HEK293 (cell line): ENCODE measurements around the gene CERKL.

ENCODE experiments used
- CTCF ChIA-PET: fragments of 350-600 bp; formaldehyde crosslinking; extraction: SDS; loops from one replicate; lab custom pipeline; 2021; ENCODE audit warnings: antibody characterized with exemption; lab: Yijun Ruan, JAX
- POLR2A ChIA-PET: fragments of 300-600 bp; formaldehyde crosslinking; extraction: SDS; loops from one replicate; lab custom pipeline; 2020; ENCODE audit warnings: antibody characterized with exemption, inconsistent platforms; lab: Yijun Ruan, JAX
- H3K27ac ChIP-seq: fragments of 200-500 bp; sonication (Bioruptor generic); 2 replicates; pipeline ENCODE4 v1.5.1; 2014; ENCODE audit warnings: low read depth, low read length, control low read depth, inconsistent platforms; ENCODE audit errors: extremely low read depth
- H3K36me3 ChIP-seq, 2 experiments: fragments of 200-500 bp in 1 of 2; sonication (Bioruptor generic) in 1 of 2; 1 replicate in 1 of 2; 2 replicates in 1 of 2; pipeline ENCODE4 v1.5.1; 2014 to 2017; ENCODE audit warnings: inconsistent platforms in 2 of 2, low read length in 2 of 2; ENCODE audit not compliant: control insufficient read depth in 2 of 2, insufficient read depth in 1 of 2
- H3K4me1 ChIP-seq: fragments of 200-500 bp; sonication (Bioruptor generic); 2 replicates; pipeline ENCODE4 v1.5.1; 2014; ENCODE audit warnings: mild to moderate bottlenecking, low read length, inconsistent platforms; ENCODE audit not compliant: control insufficient read depth, insufficient read depth
- H3K4me3 ChIP-seq: 2 replicates; pipeline ENCODE4 v1.5.1; 2011; ENCODE audit warnings: low read depth, mild to moderate bottlenecking, control low read depth, low read length, moderate library complexity
- H3K9me3 ChIP-seq: fragments of 200-500 bp; sonication (Bioruptor generic); 2 replicates; pipeline ENCODE4 v1.5.1; 2014; ENCODE audit warnings: low read depth, low read length, inconsistent platforms; ENCODE audit not compliant: control insufficient read depth, insufficient read depth
- KLF7 ChIP-seq: fragments of 450-650 bp; formaldehyde crosslinking; IDR thresholded peaks from 2 replicates; pipeline ENCODE4 v1.5.1; 2016; ENCODE audit warnings: missing biosample characterization, missing genetic modification characterization, borderline replicate concordance
- MYNN ChIP-seq: fragments of 450-650 bp; formaldehyde crosslinking; IDR thresholded peaks from 2 replicates; pipeline ENCODE4 v1.5.1; 2016; ENCODE audit warnings: missing biosample characterization, missing genetic modification characterization, borderline replicate concordance
- ZBTB1 ChIP-seq: fragments of 450-650 bp; formaldehyde crosslinking; IDR thresholded peaks from 2 replicates; pipeline ENCODE4 v1.5.1; 2016; ENCODE audit warnings: missing biosample characterization, missing genetic modification characterization
- ZBTB21 ChIP-seq: fragments of 450-650 bp; formaldehyde crosslinking; IDR thresholded peaks from 2 replicates; pipeline ENCODE4 v1.5.1; 2017; ENCODE audit warnings: missing biosample characterization, missing genetic modification characterization
- ZEB2 ChIP-seq: fragments of 450-650 bp; formaldehyde crosslinking; IDR thresholded peaks from 2 replicates; pipeline ENCODE4 v1.5.1; 2016; ENCODE audit warnings: missing biosample characterization, missing genetic modification characterization
- ZFHX2 ChIP-seq: fragments of 450-650 bp; formaldehyde crosslinking; conservative IDR thresholded peaks from 2 replicates; pipeline ENCODE4 v1.5.1; 2016; ENCODE audit warnings: missing biosample characterization, missing genetic modification characterization
- ZNF248 ChIP-seq: fragments of 450-650 bp; formaldehyde crosslinking; IDR thresholded peaks from 2 replicates; pipeline ENCODE4 v1.5.1; 2017; ENCODE audit warnings: missing biosample characterization, missing genetic modification characterization
- ZNF292 ChIP-seq: fragments of 450-650 bp; formaldehyde crosslinking; IDR thresholded peaks from 2 replicates; pipeline ENCODE4 v1.5.1; 2016; ENCODE audit warnings: low read depth, missing biosample characterization, missing genetic modification characterization, borderline replicate concordance
- ZNF341 ChIP-seq: fragments of 450-650 bp; formaldehyde crosslinking; IDR thresholded peaks from 2 replicates; pipeline ENCODE4; 2016; ENCODE audit warnings: low read depth, missing biosample characterization, missing genetic modification characterization
- ZNF501 ChIP-seq: fragments of 450-650 bp; formaldehyde crosslinking; IDR thresholded peaks from 2 replicates; pipeline ENCODE4 v1.5.1; 2016; ENCODE audit warnings: missing biosample characterization, missing genetic modification characterization
- ZNF549 ChIP-seq: fragments of 450-650 bp; IDR thresholded peaks from 2 replicates; pipeline ENCODE4 v1.5.1; 2018; ENCODE audit warnings: missing biosample characterization, missing genetic modification characterization, mild to moderate bottlenecking, inconsistent platforms, moderate library complexity
- ZNF670 ChIP-seq: fragments of 450-650 bp; formaldehyde crosslinking; IDR thresholded peaks from 2 replicates; pipeline ENCODE4 v1.5.1; 2016; ENCODE audit warnings: missing biosample characterization, missing genetic modification characterization, low read depth
- ZNF701 ChIP-seq: fragments of 450-650 bp; formaldehyde crosslinking; IDR thresholded peaks from 2 replicates; pipeline ENCODE4 v1.5.1; 2016; ENCODE audit warnings: missing biosample characterization, missing genetic modification characterization
- ZNF837 ChIP-seq: fragments of 450-650 bp; formaldehyde crosslinking; IDR thresholded peaks from 2 replicates; pipeline ENCODE4 v1.5.1; 2016; ENCODE audit warnings: missing biosample characterization, missing genetic modification characterization
- ZNF843 ChIP-seq: fragments of 450-650 bp; formaldehyde crosslinking; IDR thresholded peaks from 2 replicates; pipeline ENCODE4 v1.5.1; 2016; ENCODE audit warnings: missing biosample characterization, missing genetic modification characterization
- TF ChIP-seq, protein P1 (sequence below): fragments of 450-650 bp; formaldehyde crosslinking; IDR thresholded peaks from 2 replicates; pipeline ENCODE4 v1.5.1; 2016; ENCODE audit warnings: missing biosample characterization, missing genetic modification characterization
- TF ChIP-seq, protein P2 (sequence below): fragments of 450-650 bp; formaldehyde crosslinking; IDR thresholded peaks from 2 replicates; pipeline ENCODE4; 2016; ENCODE audit warnings: missing biosample characterization, missing genetic modification characterization
- TF ChIP-seq, protein P3 (sequence below): fragments of 450-650 bp; formaldehyde crosslinking; IDR thresholded peaks from 2 replicates; pipeline ENCODE4 v1.5.1; 2016; ENCODE audit warnings: missing biosample characterization, missing genetic modification characterization
- TF ChIP-seq, protein P4 (sequence below): fragments of 450-650 bp; IDR thresholded peaks from 2 replicates; pipeline ENCODE4 v1.5.1; 2018; ENCODE audit warnings: missing biosample characterization, missing genetic modification characterization
- TF ChIP-seq, protein P5 (sequence below): fragments of 450-650 bp; formaldehyde crosslinking; IDR thresholded peaks from 2 replicates; pipeline ENCODE4 v1.5.1; 2016; ENCODE audit warnings: missing biosample characterization, missing genetic modification characterization

The CERKL gene

DNA sequence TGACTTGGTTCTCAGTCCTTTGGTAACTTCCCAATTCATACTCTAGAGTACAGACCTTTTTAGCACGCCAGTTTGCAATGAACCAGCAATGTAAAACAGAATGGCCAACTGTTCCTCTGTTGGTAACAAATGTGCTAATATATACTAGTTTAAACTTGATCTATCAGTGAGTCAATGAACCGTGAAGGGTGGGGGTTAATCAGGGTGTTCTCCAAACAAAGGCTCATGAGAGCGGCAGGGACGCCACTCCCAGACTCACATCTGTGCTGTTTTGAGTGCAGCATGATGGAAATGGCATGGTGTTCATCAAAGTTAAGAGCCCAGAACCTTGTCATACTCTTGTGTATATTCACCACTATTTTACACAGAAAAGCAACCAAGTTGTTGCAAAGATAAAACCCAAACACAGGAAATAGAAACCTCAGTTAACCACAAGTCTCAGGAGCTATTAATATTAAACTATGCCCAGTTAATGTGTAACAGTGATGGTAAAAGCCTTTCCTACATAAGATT, 70.3 kb downstream of the CERKL start (continued):
- TF ChIP-seq, protein P1, sequence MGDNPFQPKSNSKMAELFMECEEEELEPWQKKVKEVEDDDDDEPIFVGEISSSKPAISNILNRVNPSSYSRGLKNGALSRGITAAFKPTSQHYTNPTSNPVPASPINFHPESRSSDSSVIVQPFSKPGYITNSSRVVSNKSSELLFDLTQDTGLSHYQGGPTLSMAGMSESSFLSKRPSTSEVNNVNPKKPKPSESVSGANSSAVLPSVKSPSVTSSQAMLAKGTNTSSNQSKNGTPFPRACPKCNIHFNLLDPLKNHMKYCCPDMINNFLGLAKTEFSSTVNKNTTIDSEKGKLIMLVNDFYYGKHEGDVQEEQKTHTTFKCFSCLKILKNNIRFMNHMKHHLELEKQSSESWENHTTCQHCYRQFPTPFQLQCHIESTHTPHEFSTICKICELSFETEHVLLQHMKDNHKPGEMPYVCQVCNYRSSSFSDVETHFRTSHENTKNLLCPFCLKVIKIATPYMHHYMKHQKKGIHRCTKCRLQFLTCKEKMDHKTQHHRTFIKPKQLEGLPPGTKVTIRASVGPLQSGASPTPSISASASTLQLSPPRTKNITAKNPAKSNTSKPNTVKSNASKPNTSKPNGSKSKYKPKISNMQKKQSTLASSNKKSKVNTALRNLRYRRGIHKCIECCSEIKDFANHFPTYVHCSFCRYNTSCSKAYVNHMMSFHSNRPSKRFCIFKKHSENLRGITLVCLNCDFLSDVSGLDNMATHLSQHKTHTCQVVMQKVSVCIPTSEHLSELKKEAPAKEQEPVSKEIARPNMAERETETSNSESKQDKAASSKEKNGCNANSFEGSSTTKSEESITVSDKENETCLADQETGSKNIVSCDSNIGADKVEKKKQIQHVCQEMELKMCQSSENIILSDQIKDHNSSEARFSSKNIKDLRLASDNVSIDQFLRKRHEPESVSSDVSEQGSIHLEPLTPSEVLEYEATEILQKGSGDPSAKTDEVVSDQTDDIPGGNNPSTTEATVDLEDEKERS = no peak
- TF ChIP-seq ZNF670 (tag by site-specific recombination) (no peak), ZNF549 (no peak), ZNF341 (tag by site-specific recombination) (no peak), ZNF292 (no peak), ZFHX2 (tag by site-specific recombination) (no peak), KLF7 (tag by site-specific recombination) (no peak)
- TF ChIP-seq, protein P2, sequence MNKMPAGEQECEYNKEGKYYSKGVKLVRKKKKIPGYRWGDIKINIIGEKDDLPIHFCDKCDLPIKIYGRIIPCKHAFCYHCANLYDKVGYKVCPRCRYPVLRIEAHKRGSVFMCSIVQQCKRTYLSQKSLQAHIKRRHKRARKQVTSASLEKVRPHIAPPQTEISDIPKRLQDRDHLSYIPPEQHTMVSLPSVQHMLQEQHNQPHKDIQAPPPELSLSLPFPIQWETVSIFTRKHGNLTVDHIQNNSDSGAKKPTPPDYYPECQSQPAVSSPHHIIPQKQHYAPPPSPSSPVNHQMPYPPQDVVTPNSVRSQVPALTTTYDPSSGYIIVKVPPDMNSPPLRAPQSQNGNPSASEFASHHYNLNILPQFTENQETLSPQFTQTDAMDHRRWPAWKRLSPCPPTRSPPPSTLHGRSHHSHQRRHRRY (tag by site-specific recombination) = no peak
- TF ChIP-seq, protein P3, sequence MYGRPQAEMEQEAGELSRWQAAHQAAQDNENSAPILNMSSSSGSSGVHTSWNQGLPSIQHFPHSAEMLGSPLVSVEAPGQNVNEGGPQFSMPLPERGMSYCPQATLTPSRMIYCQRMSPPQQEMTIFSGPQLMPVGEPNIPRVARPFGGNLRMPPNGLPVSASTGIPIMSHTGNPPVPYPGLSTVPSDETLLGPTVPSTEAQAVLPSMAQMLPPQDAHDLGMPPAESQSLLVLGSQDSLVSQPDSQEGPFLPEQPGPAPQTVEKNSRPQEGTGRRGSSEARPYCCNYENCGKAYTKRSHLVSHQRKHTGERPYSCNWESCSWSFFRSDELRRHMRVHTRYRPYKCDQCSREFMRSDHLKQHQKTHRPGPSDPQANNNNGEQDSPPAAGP (tag by site-specific recombination) = no peak

DNA sequence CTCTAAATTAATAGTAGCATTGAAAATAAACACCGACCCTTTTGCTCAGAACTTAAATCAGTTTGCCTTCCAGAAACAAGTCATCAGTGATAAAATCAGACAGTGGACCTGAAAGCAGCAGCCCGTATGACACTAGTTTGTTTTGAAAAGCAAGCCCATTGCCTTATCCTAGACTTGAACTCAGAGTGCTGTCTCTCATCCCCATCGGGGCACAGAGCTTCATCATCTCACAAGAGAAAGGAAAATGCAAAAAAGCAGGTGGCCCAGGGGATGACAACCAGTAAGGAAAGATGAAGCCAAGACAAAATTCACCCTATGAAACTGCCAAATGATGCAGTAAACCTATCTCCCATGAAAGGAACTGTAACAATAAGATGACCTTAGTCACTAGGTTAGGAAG, 71.2 kb downstream of the CERKL start:
- H3K9me3 ChIP-seq = no peaks in the 10 kb centered on the region
- CTCF ChIA-PET = interaction anchor here (0.7 to 1.6 kb wide), 2 partner anchors 12 to 98 kb away, joined by 4 to 8 read pairs; no protein-coding TSS in a partner anchor
- H3K36me3 ChIP-seq = no peaks in the 10 kb centered on the region
- TF ChIP-seq ZEB2 = no peak
- no peak for TF ChIP-seq ZNF701 (tag by site-specific recombination)
- TF ChIP-seq ZBTB21 (tag by site-specific recombination) = no peak
- no peak for TF ChIP-seq ZNF501 (tag by site-specific recombination)
- TF ChIP-seq, protein P4, sequence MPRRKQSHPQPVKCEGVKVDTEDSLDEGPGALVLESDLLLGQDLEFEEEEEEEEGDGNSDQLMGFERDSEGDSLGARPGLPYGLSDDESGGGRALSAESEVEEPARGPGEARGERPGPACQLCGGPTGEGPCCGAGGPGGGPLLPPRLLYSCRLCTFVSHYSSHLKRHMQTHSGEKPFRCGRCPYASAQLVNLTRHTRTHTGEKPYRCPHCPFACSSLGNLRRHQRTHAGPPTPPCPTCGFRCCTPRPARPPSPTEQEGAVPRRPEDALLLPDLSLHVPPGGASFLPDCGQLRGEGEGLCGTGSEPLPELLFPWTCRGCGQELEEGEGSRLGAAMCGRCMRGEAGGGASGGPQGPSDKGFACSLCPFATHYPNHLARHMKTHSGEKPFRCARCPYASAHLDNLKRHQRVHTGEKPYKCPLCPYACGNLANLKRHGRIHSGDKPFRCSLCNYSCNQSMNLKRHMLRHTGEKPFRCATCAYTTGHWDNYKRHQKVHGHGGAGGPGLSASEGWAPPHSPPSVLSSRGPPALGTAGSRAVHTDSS (tag by site-specific recombination) = no peak
- no peak for TF ChIP-seq ZNF843 (tag by site-specific recombination)
- no peak for TF ChIP-seq ZNF248 (tag by site-specific recombination)
- no peak for TF ChIP-seq ZBTB1 (tag by site-specific recombination)
- TF ChIP-seq MYNN (tag by site-specific recombination) = no peak
- TF ChIP-seq, protein P5, sequence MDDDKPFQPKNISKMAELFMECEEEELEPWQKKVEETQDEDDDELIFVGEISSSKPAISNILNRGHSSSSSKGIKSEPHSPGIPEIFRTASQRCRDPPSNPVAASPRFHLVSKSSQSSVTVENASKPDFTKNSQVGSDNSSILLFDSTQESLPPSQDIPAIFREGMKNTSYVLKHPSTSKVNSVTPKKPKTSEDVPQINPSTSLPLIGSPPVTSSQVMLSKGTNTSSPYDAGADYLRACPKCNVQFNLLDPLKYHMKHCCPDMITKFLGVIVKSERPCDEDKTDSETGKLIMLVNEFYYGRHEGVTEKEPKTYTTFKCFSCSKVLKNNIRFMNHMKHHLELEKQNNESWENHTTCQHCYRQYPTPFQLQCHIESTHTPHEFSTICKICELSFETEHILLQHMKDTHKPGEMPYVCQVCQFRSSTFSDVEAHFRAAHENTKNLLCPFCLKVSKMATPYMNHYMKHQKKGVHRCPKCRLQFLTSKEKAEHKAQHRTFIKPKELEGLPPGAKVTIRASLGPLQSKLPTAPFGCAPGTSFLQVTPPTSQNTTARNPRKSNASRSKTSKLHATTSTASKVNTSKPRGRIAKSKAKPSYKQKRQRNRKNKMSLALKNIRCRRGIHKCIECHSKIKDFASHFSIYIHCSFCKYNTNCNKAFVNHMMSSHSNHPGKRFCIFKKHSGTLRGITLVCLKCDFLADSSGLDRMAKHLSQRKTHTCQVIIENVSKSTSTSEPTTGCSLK (tag by site-specific recombination) = no peak
- TF ChIP-seq ZNF837 (tag by site-specific recombination) = no peak
- H3K27ac ChIP-seq = no peak overlapping the region
- no peak overlapping the region for H3K4me3 ChIP-seq
- POLR2A ChIA-PET = no interaction called here
- H3K4me1 ChIP-seq = peaks cover 3% of the 10 kb centered on the region; the same call in 1 of the 2 replicates
